T-helper 2 cell treated with Interferon-gamma antibody and Interleukin-4, amounts not matched to agents 5 μg/mL and 100 μg/mL, for 36 hours (primary cell): ENCODE measurements around the gene STPG2.
"Not testable (repeated sequence)": the region's sequence is repeated elsewhere in the genome, so short reads cannot be mapped to it uniquely, and the experiment has no call there.

ENCODE experiments used
- DNase-seq: peaks from one replicate; pipeline ENCODE4 v3.0.0; 2021; ENCODE audit warnings: low spot score
- H3K27ac Mint-ChIP-seq: one replicate; pipeline ENCODE4 v1.8.0; 2021; ENCODE audit warnings: mild to moderate bottlenecking, mixed read lengths
- H3K27me3 Mint-ChIP-seq: one replicate; pipeline ENCODE4 v1.8.0; 2021; ENCODE audit warnings: low read depth, mixed read lengths
- H3K36me3 Mint-ChIP-seq: one replicate; pipeline ENCODE4 v1.8.0; 2021; ENCODE audit warnings: low read depth, mixed read lengths
- H3K4me1 Mint-ChIP-seq: one replicate; pipeline ENCODE4 v1.8.0; 2021; ENCODE audit warnings: low read depth, mixed read lengths
- H3K4me3 Mint-ChIP-seq: one replicate; pipeline ENCODE4 v1.8.0; 2022; ENCODE audit warnings: mild to moderate bottlenecking, moderate library complexity, mixed read lengths
- H3K9me3 Mint-ChIP-seq: one replicate; pipeline ENCODE4 v1.8.0; 2021; ENCODE audit warnings: mixed read lengths

The STPG2 gene

GRCh38 chr4:97577004-97577403 lies 566.3 kb downstream of the STPG2 start:
- Mint-ChIP-seq H3K36me3 (no peaks in the 10 kb centered on the region), H3K4me3 (no peak overlapping the region), H3K27ac (no peak overlapping the region), H3K4me1 (no peaks in the 10 kb centered on the region), H3K27me3 (no peaks in the 10 kb centered on the region), H3K9me3 (peaks cover 8% of the 10 kb centered on the region)
- no peak for DNase-seq

- no peak for DNase-seq
- no peaks in the 10 kb centered on the region for H3K27me3 Mint-ChIP-seq
- no peaks in the 10 kb centered on the region for H3K4me1 Mint-ChIP-seq
- no peak overlapping the region for H3K4me3 Mint-ChIP-seq
- no peak overlapping the region for H3K27ac Mint-ChIP-seq
- no peaks in the 10 kb centered on the region for H3K36me3 Mint-ChIP-seq
- peaks cover 16% of the 10 kb centered on the region for H3K9me3 Mint-ChIP-seq
These were observed 583.3 kb downstream of the STPG2 start for GRCh38 chr4:97560009-97560408.

- Mint-ChIP-seq H3K27ac (no peak overlapping the region), H3K9me3 (peaks cover 12% of the 10 kb centered on the region), H3K36me3 (no peaks in the 10 kb centered on the region), H3K4me1 (no peaks in the 10 kb centered on the region), H3K4me3 (no peak overlapping the region), H3K27me3 (no peaks in the 10 kb centered on the region)
- DNase-seq: no peak
These were observed 585.0 kb downstream of the STPG2 start for GRCh38 chr4:97558204-97558778.

- not testable (repeated sequence) for H3K4me3 Mint-ChIP-seq, H3K27ac Mint-ChIP-seq, DNase-seq, H3K4me1 Mint-ChIP-seq, H3K27me3 Mint-ChIP-seq, H3K36me3 Mint-ChIP-seq
- H3K9me3 Mint-ChIP-seq: peaks cover 12% of the 10 kb centered on the region
These were observed 592.6 kb downstream of the STPG2 start for GRCh38 chr4:97550637-97551036.

GRCh38 chr4:97548943-97549583 lies 594.2 kb downstream of the STPG2 start:
- H3K9me3 Mint-ChIP-seq: peaks cover 15% of the 10 kb centered on the region
- no peaks in the 10 kb centered on the region for H3K27me3 Mint-ChIP-seq
- H3K4me3 Mint-ChIP-seq: no peak overlapping the region
- H3K4me1 Mint-ChIP-seq: no peaks in the 10 kb centered on the region
- no peaks in the 10 kb centered on the region for H3K36me3 Mint-ChIP-seq
- DNase-seq: no peak
- H3K27ac Mint-ChIP-seq: no peak overlapping the region

- H3K4me3 Mint-ChIP-seq: no peak overlapping the region
- H3K27ac Mint-ChIP-seq: no peak overlapping the region
- H3K27me3 Mint-ChIP-seq: no peaks in the 10 kb centered on the region
- no peaks in the 10 kb centered on the region for H3K4me1 Mint-ChIP-seq
- no peak for DNase-seq
- H3K36me3 Mint-ChIP-seq: no peaks in the 10 kb centered on the region
- H3K9me3 Mint-ChIP-seq: peaks cover 16% of the 10 kb centered on the region
These were observed 595.1 kb downstream of the STPG2 start for GRCh38 chr4:97548186-97548585.

GRCh38 chr4:97531351-97531750 lies 611.9 kb downstream of the STPG2 start:
- H3K36me3 Mint-ChIP-seq: no peaks in the 10 kb centered on the region
- no peak overlapping the region for H3K4me3 Mint-ChIP-seq
- H3K27me3 Mint-ChIP-seq: no peaks in the 10 kb centered on the region
- H3K27ac Mint-ChIP-seq: no peak overlapping the region
- no peaks in the 10 kb centered on the region for H3K4me1 Mint-ChIP-seq
- no peak for DNase-seq
- peaks cover 24% of the 10 kb centered on the region for H3K9me3 Mint-ChIP-seq

GRCh38 chr4:97530676-97531075 lies 612.6 kb downstream of the STPG2 start:
- DNase-seq: no peak

GRCh38 chr4:97525236-97525635 lies 618.0 kb downstream of the STPG2 start:
- DNase-seq: no peak
- no peaks in the 10 kb centered on the region for H3K4me1 Mint-ChIP-seq
- H3K36me3 Mint-ChIP-seq: no peaks in the 10 kb centered on the region
- H3K9me3 Mint-ChIP-seq: peaks cover 6% of the 10 kb centered on the region
- H3K4me3 Mint-ChIP-seq: no peak overlapping the region
- H3K27ac Mint-ChIP-seq: no peak overlapping the region
- no peaks in the 10 kb centered on the region for H3K27me3 Mint-ChIP-seq

More at GRCh38 chr4:97530676-97531075, 612.6 kb downstream of the STPG2 start:
- H3K4me1 Mint-ChIP-seq: no peaks in the 10 kb centered on the region
- H3K27ac Mint-ChIP-seq: no peak overlapping the region
- H3K9me3 Mint-ChIP-seq: peaks cover 19% of the 10 kb centered on the region
- H3K36me3 Mint-ChIP-seq: no peaks in the 10 kb centered on the region
- H3K4me3 Mint-ChIP-seq: no peak overlapping the region
- H3K27me3 Mint-ChIP-seq: no peaks in the 10 kb centered on the region

- H3K4me3 Mint-ChIP-seq: no peak overlapping the region
- H3K27me3 Mint-ChIP-seq: no peaks in the 10 kb centered on the region
- no peak overlapping the region for H3K27ac Mint-ChIP-seq
- H3K9me3 Mint-ChIP-seq: peaks cover 6% of the 10 kb centered on the region
- DNase-seq: no peak
- H3K4me1 Mint-ChIP-seq: no peaks in the 10 kb centered on the region
- no peaks in the 10 kb centered on the region for H3K36me3 Mint-ChIP-seq
These were observed 625.3 kb downstream of the STPG2 start for GRCh38 chr4:97517939-97518338.

GRCh38 chr4:97513917-97514316 lies 629.4 kb downstream of the STPG2 start:
- H3K4me1 Mint-ChIP-seq: no peaks in the 10 kb centered on the region

More at GRCh38 chr4:97513917-97514316, 629.4 kb downstream of the STPG2 start:
- no peaks in the 10 kb centered on the region for H3K36me3 Mint-ChIP-seq
- H3K27ac Mint-ChIP-seq: no peak overlapping the region
- no peak overlapping the region for H3K4me3 Mint-ChIP-seq
- DNase-seq: no peak
- H3K27me3 Mint-ChIP-seq: no peaks in the 10 kb centered on the region
- H3K9me3 Mint-ChIP-seq: peaks cover 12% of the 10 kb centered on the region
